GM19455 (cell line): ENCODE measurements around the gene CIITA.

Experiments used
- ATAC-seq: cut with Tn5 transposase; IDR thresholded peaks from one replicate; pipeline ENCODE4 v1.9.1; 2021; ENCODE audit not compliant: unreplicated experiment

Gene CIITA

DNA sequence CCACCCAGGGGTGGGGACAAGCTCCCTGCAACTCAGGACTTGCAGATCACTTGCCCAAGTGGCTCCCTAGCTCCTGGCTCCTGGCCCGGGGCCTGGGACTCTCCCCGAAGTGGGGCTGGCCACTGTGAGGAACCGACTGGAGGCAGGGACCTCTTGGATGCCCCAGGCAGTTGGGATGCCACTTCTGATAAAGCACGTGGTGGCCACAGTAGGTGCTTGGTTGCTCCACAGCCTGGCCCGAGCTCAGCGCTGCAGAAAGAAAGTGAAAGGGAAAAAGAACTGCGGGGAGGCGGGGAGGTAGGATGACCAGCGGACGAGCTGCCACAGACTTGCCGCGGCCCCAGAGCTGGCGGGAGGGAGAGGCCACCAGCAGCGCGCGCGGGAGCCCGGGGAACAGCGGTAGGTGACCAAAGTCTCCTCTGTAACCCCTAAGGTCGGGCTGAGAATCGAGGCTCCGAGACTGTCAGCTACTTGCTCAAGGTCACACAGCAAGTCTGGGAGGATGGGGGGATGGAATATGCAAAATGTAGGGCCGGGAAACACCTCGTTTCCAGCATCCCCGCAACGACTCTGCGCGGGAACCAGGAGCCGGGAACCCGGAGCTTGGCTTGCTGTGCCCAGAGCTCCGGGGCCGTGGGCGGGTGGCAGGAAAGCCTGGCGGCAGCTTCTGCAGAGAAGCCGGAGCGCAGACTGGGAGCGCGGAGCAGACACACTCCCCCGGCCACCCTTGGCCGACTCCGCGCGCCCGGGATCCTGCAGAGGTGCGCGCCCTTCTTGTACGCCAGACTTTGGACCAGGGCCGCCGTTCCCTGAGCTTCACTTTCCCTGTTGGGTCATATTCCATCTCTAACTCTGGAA lies 1.9 kb downstream of the CIITA start:
- no peak for ATAC-seq

GRCh38 chr16:10879681-10880589 lies 2.9 kb downstream of the CIITA start:
- no peak for ATAC-seq

DNA sequence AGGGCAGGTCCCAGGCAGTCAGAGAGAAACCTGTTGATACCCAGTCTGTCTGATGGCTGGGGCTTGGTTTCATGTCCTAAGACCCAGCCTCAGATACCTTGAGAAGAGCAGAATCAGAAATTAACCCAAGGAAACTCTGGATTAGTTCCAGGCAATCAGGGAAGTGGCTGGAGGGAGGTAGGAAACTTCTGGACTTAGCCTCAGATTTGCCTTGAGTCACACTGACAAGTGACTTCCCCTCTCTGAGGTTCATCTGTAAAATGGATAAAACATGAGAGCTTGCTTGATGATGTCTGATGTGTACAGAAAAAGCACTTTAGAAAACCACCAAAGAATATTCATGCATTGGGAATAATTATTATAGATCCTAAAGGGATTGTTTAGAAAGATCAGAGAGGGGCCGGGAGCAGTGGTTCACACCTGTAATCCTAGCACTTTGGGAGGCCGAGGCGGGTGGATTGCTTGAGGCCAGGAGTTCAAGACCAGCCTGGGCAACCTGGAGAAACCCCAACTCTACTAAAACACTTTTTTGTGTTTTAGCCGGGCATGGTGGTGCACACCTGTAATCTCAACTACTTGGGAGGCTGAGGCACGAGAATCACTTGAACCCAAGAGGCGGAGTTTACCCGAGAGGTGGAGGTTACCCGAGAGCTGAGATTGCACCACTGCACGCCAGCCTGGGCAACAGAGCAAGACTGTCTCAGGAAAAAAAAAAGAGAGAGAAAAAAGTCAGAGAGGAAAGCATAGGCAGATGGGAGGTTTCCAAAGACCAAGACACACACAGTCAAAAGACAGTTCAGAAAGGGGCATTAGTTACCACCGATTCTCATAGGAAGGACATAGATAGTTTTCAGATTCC lies 3.8 kb downstream of the CIITA start:
- ATAC-seq = no peak

DNA sequence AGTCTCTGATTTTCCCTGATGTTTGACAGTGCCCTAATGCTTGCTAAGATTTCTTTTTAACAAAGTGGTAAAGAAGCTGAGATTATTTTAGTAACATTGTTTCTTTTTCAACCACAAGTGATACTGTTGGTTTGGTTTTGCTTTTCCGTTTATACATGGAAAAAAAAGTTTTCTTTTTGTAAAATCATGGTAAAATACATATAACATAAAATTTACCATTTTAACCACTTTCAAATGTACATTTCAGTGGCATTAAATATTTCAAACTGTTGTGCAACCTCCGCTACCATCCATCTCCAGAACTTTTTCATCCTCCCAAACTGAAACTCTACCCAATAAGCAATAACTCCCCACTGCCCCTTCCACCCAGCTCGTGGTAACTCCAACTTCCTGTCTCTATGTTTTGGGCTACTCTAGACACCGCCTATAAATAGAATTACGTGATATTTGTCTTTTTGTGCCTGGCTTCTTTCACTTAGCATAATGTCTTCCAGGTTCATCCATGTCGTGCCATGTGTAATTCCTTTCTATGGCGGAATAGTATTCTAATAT lies 4.6 kb downstream of the CIITA start:
- ATAC-seq = no peak

DNA sequence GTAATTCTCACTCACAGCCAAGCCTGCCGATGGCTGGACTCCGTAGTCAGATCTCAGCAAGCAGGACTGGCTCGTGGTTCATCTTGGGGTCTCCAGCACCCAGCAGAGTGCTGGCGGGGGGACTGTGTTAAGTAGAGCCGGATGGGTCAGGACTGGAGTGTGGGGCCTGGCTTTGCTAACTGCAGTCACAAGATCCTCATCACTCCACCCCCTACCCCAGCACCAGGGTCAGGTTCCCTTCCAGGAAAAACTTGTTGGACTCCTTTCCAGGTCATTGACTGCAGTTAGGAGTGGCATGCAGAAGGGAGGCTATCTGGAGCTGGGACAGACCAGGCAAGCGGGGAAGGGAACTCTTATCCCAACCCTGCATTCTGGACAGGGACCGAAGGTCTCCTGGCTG lies 6.0 kb downstream of the CIITA start:
- no peak for ATAC-seq

- no peak for ATAC-seq
Observed at GRCh38 chr16:10885246-10885645, 8.2 kb downstream of the CIITA start.

DNA sequence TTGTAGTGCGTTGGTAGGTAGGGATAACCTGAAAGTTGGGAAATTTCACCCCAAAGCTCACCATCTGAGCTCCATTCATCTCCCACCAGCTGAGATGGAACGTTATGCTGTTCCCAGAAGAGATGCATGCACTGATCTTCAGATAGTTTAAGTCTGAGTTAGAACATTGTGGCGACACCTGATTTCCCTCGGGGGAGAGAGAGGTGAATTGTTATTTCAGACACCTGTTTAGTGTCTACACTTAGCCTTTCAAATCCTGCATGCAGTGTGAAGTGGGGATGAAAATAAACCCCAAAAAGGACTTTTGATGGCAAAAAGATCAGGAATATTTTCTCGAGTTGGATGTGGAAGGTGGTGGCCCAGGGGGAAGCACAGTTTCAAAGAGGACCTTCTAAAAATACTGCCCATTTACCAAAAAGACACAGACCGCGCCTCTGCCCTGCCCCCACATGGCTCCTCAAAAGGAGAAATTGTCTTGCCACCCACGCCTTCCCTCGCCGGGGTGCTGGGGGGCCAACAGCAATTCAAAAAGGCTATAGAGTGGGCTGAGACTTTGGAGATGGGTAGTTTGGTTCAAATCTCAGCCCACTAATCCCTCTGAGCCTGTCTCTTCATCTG lies 11.4 kb downstream of the CIITA start:
- no peak for ATAC-seq

DNA sequence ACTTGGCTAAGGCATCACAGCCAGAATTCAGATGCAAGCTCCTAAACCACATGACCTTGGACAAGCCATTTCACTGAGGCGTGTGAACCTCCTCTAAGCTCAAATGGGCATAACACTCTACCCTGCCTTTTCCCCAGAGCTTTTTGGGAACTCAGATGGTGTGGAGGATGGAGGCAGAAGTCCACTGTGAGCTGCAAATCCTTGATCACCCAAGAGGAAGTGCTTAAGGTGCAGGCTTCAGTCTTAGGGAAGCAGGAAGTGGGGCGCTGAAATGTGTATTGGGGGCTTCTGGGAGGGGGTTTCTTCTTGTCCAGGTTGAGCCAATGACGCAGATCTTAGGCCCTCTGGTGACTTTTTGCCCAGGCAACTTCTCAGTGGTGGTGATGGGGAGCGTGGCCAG lies 12.9 kb downstream of the CIITA start:
- ATAC-seq = no peak

- no peak for ATAC-seq
Observed at GRCh38 chr16:10892782-10893318, 15.8 kb downstream of the CIITA start.

DNA sequence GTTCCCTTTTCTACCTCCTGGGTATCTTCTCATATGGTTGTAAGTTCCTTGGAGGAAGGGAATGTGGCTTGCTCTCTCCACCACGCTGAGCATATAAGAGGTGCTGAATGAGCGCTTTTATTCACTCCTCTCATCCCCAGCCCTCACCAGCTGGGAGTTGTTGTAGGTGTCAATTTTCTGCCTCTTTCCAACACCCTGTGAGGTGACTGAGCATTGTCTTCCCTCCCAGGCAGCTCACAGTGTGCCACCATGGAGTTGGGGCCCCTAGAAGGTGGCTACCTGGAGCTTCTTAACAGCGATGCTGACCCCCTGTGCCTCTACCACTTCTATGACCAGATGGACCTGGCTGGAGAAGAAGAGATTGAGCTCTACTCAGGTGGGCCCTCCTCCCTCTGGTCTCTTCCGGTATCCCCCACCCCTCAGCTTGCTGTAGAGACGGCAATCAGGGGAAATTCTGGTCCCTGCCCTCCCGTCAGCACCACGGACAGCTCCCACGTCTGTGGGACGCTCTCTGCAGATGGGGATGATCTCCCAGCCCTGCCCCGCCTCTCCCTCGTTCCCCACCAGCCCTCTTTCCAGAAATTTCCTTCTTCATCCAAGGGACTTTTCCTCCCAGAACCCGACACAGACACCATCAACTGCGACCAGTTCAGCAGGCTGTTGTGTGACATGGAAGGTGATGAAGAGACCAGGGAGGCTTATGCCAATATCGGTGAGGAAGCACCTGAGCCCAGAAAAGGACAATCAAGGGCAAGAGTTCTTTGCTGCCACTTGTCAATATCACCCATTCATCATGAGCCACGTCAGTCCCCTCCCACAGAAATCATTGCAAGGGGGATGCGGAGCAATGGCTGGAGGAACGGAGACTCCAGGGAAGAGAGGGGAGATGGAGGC lies 18.3 kb downstream of the CIITA start:
- ATAC-seq = no peak

DNA sequence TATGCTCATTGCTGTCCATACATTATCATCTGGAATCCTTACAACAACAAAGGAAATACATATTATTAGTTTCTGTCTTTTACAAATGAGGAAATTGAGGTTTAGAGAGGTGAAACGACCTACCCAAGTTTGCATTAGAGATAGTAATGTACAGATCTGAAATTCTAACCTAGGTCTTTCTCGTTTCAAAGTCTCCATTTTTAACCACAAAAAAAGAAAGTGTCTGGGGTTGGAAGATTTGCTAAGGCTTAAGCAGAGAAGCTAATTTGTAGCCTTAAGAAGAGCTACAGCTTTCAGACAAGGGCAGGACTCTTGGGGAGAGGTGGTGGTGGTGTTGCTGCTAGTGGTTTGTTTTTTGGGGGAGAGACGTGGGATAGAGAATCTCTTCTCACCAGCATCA lies 19.2 kb downstream of the CIITA start:
- ATAC-seq = no peak

GRCh38 chr16:10896723-10897122 lies 19.7 kb downstream of the CIITA start:
- no peak for ATAC-seq

DNA sequence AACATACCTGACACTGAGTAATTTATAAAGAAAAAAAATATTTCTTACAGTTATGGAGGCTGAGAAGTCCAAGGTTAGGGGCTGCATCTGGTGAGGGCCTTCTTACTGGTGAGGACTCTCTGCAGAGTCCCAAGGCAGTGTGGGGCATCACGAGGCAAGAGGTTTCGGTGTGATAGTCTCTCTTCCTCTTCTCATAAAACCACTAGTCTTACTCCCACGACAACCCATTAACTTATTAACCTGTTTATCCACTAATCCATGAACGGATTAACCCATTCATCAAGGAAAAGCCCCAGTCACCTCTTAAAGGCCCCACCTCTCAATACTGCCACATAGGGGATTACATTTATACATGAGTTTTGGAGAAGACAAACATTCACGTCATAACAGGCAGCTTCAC lies 20.1 kb downstream of the CIITA start:
- peak; percentile 49 for ATAC-seq

DNA sequence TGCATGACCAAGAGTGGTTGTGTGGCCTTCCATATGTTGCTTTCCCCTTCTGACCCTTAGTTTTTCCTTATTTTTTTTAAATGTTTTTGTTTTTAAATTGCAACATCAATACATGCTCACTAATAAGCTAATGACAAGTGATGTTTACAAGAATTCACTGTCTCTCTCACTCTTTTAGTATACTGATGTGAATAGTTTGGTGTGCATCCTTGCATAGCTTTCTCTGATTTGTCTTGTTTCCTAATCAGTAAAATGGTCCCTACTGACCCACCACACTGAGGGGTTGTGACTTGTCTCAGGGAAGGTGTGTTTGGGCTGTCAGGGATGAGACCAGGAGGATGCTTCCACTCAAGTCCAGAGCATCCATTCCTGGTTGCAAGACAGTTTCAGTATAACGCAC lies 26.0 kb downstream of the CIITA start:
- no peak for ATAC-seq

DNA sequence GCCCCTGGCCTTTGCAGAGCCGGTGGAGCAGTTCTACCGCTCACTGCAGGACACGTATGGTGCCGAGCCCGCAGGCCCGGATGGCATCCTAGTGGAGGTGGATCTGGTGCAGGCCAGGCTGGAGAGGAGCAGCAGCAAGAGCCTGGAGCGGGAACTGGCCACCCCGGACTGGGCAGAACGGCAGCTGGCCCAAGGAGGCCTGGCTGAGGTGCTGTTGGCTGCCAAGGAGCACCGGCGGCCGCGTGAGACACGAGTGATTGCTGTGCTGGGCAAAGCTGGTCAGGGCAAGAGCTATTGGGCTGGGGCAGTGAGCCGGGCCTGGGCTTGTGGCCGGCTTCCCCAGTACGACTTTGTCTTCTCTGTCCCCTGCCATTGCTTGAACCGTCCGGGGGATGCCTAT lies 29.5 kb downstream of the CIITA start:
- no peak for ATAC-seq

DNA sequence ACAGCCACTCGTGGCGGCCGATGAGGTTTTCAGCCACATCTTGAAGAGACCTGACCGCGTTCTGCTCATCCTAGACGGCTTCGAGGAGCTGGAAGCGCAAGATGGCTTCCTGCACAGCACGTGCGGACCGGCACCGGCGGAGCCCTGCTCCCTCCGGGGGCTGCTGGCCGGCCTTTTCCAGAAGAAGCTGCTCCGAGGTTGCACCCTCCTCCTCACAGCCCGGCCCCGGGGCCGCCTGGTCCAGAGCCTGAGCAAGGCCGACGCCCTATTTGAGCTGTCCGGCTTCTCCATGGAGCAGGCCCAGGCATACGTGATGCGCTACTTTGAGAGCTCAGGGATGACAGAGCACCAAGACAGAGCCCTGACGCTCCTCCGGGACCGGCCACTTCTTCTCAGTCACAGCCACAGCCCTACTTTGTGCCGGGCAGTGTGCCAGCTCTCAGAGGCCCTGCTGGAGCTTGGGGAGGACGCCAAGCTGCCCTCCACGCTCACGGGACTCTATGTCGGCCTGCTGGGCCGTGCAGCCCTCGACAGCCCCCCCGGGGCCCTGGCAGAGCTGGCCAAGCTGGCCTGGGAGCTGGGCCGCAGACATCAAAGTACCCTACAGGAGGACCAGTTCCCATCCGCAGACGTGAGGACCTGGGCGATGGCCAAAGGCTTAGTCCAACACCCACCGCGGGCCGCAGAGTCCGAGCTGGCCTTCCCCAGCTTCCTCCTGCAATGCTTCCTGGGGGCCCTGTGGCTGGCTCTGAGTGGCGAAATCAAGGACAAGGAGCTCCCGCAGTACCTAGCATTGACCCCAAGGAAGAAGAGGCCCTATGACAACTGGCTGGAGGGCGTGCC lies 30.1 kb downstream of the CIITA start:
- ATAC-seq = no peak

DNA sequence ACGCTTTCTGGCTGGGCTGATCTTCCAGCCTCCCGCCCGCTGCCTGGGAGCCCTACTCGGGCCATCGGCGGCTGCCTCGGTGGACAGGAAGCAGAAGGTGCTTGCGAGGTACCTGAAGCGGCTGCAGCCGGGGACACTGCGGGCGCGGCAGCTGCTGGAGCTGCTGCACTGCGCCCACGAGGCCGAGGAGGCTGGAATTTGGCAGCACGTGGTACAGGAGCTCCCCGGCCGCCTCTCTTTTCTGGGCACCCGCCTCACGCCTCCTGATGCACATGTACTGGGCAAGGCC lies 30.7 kb downstream of the CIITA start:
- ATAC-seq = no peak

DNA sequence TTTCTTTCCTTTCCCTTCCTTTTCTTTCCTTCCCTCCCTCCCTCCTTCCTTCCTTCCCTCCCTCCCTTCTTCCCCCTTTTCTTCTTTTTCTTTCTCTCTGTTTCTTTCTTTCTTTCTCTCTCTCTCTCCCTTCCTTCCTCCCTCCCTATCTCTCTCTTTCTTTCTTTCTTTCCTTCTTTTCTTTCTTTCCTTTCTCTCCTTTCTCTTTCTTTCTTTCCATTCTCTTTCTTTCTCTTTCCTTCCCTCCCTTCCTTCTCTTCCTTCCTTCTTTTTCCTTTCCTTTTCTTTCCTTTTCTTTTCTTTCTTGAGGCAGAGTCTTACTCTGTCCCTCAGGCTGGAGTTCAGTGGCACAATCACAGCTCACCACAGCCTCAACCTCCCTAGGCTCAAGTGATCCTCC lies 34.3 kb downstream of the CIITA start:
- no peak for ATAC-seq
